ENCODE data around the gene UBALD1. TPM values are rescaled to one million over a fixed set of nuclear protein-coding genes. Genes with fewer than 3 reads are reported as not detected.
A peak's percentile ranks its signal among the peaks of the same experiment; 100 is the strongest.

The UBALD1 gene
- total and polyA plus RNA-seq, 2 donors (not counting 1 experiment from before 2014, with no cell fraction given) = 2.2 to 3.6 TPM

GRCh38 chr16:4618645-4619418 lies 4.1 kb upstream of the UBALD1 start:
- DNase-seq (ENCODE audit: low read depth in 2 of 2) = no peak
- Histone ChIP-seq H2AFZ (ENCODE audit: low read length) (no peak overlapping the region), H3K9me3 (ENCODE audit: control insufficient read depth, insufficient read depth, low read depth, low read length) (no peaks in the 10 kb centered on the region), H3K36me3 (ENCODE audit: control insufficient read depth, insufficient read depth, low read length) (no peaks in the 10 kb centered on the region), H3K4me2 (ENCODE audit: extremely low read depth, insufficient read depth, low read length) (no peak overlapping the region), H3K4me3 (replicated peaks in 1 of 4; ENCODE audit: control extremely low read depth in 1 of 4, insufficient read depth in 1 of 4, low read depth in 3 of 4, low read length in 4 of 4) (no peak overlapping the region), H3K27ac (ENCODE audit: insufficient read depth, low read length) (no peak overlapping the region), H3K9ac (ENCODE audit: insufficient read depth, low read length) (no peak overlapping the region), H3K27me3 (ENCODE audit: control insufficient read depth, insufficient read depth, low read length) (no peaks in the 10 kb centered on the region), H4K20me1 (ENCODE audit: control insufficient read depth, extremely low read depth, insufficient read depth, low read length) (no peaks in the 10 kb centered on the region), H3K4me1 (ENCODE audit: control insufficient read depth, extremely low read depth, insufficient read depth, low read length) (peaks cover 2% of the 10 kb centered on the region), H3K79me2 (ENCODE audit: control insufficient read depth, insufficient read depth, low read length) (peaks cover 3% of the 10 kb centered on the region)
- TF ChIP-seq EZH2 (IDR thresholded peaks at IDR 0.05; ENCODE audit: low read length, missing control alignments) = no peak
- no peak for TF ChIP-seq CTCF (conservative IDR thresholded peaks at IDR 0.05 in 1 of 2, IDR thresholded peaks at IDR 0.05 in 1 of 2; ENCODE audit: low read depth in 1 of 2, low read length in 2 of 2)

- H3K36me3 ChIP-seq (ENCODE audit: control insufficient read depth, insufficient read depth, low read length) = no peaks in the 10 kb centered on the region
- H3K79me2 ChIP-seq (ENCODE audit: control insufficient read depth, insufficient read depth, low read length) = peaks cover 12% of the 10 kb centered on the region
- H4K20me1 ChIP-seq (ENCODE audit: control insufficient read depth, extremely low read depth, insufficient read depth, low read length) = no peaks in the 10 kb centered on the region
- no peaks in the 10 kb centered on the region for H3K27me3 ChIP-seq (ENCODE audit: control insufficient read depth, insufficient read depth, low read length)
- no peak overlapping the region for H3K4me3 ChIP-seq (replicated peaks in 1 of 4; ENCODE audit: control extremely low read depth in 1 of 4, insufficient read depth in 1 of 4, low read depth in 3 of 4, low read length in 4 of 4)
- DNase-seq (ENCODE audit: low read depth in 2 of 2) = no peak
- no peak overlapping the region for H3K4me2 ChIP-seq (ENCODE audit: extremely low read depth, insufficient read depth, low read length)
- H3K9me3 ChIP-seq (ENCODE audit: control insufficient read depth, insufficient read depth, low read depth, low read length) = no peaks in the 10 kb centered on the region
- peaks cover 4% of the 10 kb centered on the region for H3K4me1 ChIP-seq (ENCODE audit: control insufficient read depth, extremely low read depth, insufficient read depth, low read length)
- TF ChIP-seq CTCF (conservative IDR thresholded peaks at IDR 0.05 in 1 of 2, IDR thresholded peaks at IDR 0.05 in 1 of 2; ENCODE audit: low read depth in 1 of 2, low read length in 2 of 2) (no peak), EZH2 (IDR thresholded peaks at IDR 0.05; ENCODE audit: low read length, missing control alignments) (no peak)
- no peak overlapping the region for H3K27ac ChIP-seq (ENCODE audit: insufficient read depth, low read length)
- no peak overlapping the region for H3K9ac ChIP-seq (ENCODE audit: insufficient read depth, low read length)
- no peak overlapping the region for H2AFZ ChIP-seq (ENCODE audit: low read length)
Measured at GRCh38 chr16:4617880-4618279, 3.2 kb upstream of the UBALD1 start.

GRCh38 chr16:4616047-4616811 lies 1.5 kb upstream of the UBALD1 start:
- peak; percentile 100 for DNase-seq (ENCODE audit: low read depth in 2 of 2)
- H4K20me1 ChIP-seq (ENCODE audit: control insufficient read depth, extremely low read depth, insufficient read depth, low read length) = no peaks in the 10 kb centered on the region
- peak overlapping the region; percentile 67 for H3K9ac ChIP-seq (ENCODE audit: insufficient read depth, low read length)
- H3K79me2 ChIP-seq (ENCODE audit: control insufficient read depth, insufficient read depth, low read length) = peaks cover 24% of the 10 kb centered on the region
- H2AFZ ChIP-seq (ENCODE audit: low read length) = peak overlapping the region; percentile 85
- peak overlapping the region; percentile 65 to 76 (median 71) for H3K4me3 ChIP-seq (replicated peaks in 1 of 4; ENCODE audit: control extremely low read depth in 1 of 4, insufficient read depth in 1 of 4, low read depth in 3 of 4, low read length in 4 of 4)
- H3K27ac ChIP-seq (ENCODE audit: insufficient read depth, low read length) = peak overlapping the region; percentile 90
- H3K4me1 ChIP-seq (ENCODE audit: control insufficient read depth, extremely low read depth, insufficient read depth, low read length) = peaks cover 5% of the 10 kb centered on the region
- no peaks in the 10 kb centered on the region for H3K27me3 ChIP-seq (ENCODE audit: control insufficient read depth, insufficient read depth, low read length)
- TF ChIP-seq EZH2 (IDR thresholded peaks at IDR 0.05; ENCODE audit: low read length, missing control alignments) (no peak), CTCF (conservative IDR thresholded peaks at IDR 0.05 in 1 of 2, IDR thresholded peaks at IDR 0.05 in 1 of 2; ENCODE audit: low read depth in 1 of 2, low read length in 2 of 2) (peak; percentile 25 to 38)
- no peaks in the 10 kb centered on the region for H3K36me3 ChIP-seq (ENCODE audit: control insufficient read depth, insufficient read depth, low read length)
- H3K4me2 ChIP-seq (ENCODE audit: extremely low read depth, insufficient read depth, low read length) = peak overlapping the region; percentile 84
- H3K9me3 ChIP-seq (ENCODE audit: control insufficient read depth, insufficient read depth, low read depth, low read length) = no peaks in the 10 kb centered on the region

Data from fibroblast of lung (primary cell).